Measurements from ENCODE around the gene CLMN.

DNA sequence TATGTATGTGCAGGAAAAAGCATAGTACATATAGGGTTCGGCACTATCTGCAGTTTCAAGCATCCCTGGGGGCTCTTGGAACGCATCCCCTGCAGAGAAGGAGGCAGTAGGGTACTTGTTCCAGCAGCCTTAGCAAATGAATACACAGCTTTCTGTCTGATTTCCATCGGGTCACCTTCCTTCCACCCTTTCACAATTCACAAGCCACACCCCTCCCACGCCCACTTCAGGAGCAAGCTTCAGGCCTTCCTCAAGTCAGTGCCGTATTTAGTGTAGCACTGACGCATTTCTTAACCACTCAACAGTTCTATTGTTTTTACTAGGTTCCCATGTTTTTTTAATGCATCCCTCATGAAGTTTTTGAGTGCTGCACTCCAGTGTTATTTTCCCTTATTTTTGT, 64.2 kb downstream of the CLMN start:
- TF ChIP-seq, protein P1, sequence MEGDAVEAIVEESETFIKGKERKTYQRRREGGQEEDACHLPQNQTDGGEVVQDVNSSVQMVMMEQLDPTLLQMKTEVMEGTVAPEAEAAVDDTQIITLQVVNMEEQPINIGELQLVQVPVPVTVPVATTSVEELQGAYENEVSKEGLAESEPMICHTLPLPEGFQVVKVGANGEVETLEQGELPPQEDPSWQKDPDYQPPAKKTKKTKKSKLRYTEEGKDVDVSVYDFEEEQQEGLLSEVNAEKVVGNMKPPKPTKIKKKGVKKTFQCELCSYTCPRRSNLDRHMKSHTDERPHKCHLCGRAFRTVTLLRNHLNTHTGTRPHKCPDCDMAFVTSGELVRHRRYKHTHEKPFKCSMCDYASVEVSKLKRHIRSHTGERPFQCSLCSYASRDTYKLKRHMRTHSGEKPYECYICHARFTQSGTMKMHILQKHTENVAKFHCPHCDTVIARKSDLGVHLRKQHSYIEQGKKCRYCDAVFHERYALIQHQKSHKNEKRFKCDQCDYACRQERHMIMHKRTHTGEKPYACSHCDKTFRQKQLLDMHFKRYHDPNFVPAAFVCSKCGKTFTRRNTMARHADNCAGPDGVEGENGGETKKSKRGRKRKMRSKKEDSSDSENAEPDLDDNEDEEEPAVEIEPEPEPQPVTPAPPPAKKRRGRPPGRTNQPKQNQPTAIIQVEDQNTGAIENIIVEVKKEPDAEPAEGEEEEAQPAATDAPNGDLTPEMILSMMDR (IDR thresholded peaks at IDR 0.05), result no peak
- no peak for TF ChIP-seq POLR2A (IDR thresholded peaks at IDR 0.05)
- TF ChIP-seq POLR2AphosphoS5 (IDR thresholded peaks at IDR 0.05), result no peak

Measured in gastroesophageal sphincter (tissue), 3 donors.